Measurements from ENCODE around the gene GALNTL6.

GALNTL6 gene

DNA sequence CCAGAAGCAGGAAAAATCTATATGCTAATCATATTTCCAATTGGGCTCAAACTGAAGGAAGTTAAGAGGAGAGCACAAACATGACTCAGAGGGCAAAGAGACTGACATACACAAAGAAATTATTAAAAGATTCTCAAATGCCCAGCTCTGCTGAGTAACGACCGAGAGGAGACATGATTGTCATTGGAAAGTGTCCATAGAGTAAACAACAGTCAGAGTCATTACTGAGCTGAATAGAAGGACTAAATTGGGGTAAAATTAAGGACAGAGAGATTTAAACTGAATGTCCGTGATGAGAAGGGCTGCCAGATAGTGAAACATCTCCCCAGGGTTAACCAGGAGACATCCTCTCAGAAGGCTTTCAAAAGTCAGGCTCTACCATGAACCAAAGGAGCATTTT is 1244.2 kb downstream of the GALNTL6 start:
- H3K27ac Mint-ChIP-seq = no peak overlapping the region
- H3K9me3 Mint-ChIP-seq = no peaks in the 10 kb centered on the region
- no peaks in the 10 kb centered on the region for H3K4me1 Mint-ChIP-seq (ENCODE audit: low read depth)
- peaks cover 6% of the 10 kb centered on the region for H3K27me3 Mint-ChIP-seq (ENCODE audit: low read depth)
- no peak for DNase-seq (ENCODE audit: low spot score)
- no peak overlapping the region for H3K4me3 Mint-ChIP-seq
- no peaks in the 10 kb centered on the region for H3K36me3 Mint-ChIP-seq (ENCODE audit: low read depth)

- no peaks in the 10 kb centered on the region for H3K4me1 Mint-ChIP-seq (ENCODE audit: low read depth)
- no peaks in the 10 kb centered on the region for H3K9me3 Mint-ChIP-seq
These were observed 1244.7 kb downstream of the GALNTL6 start for GRCh38 chr4:173057901-173058300.

GRCh38 chr4:173061160-173061559 is 1248.0 kb downstream of the GALNTL6 start:
- Mint-ChIP-seq H3K27ac (no peak overlapping the region), H3K27me3 (ENCODE audit: low read depth) (peaks cover 7% of the 10 kb centered on the region), H3K4me1 (ENCODE audit: low read depth) (no peaks in the 10 kb centered on the region), H3K4me3 (no peak overlapping the region), H3K36me3 (ENCODE audit: low read depth) (no peaks in the 10 kb centered on the region), H3K9me3 (no peaks in the 10 kb centered on the region)
- no peak for DNase-seq (ENCODE audit: low spot score)

More at GRCh38 chr4:173057901-173058300, 1244.7 kb downstream of the GALNTL6 start:
- DNase-seq (ENCODE audit: low spot score) = no peak
- Mint-ChIP-seq H3K27ac (no peak overlapping the region), H3K36me3 (ENCODE audit: low read depth) (no peaks in the 10 kb centered on the region), H3K27me3 (ENCODE audit: low read depth) (peaks cover 6% of the 10 kb centered on the region), H3K4me3 (no peak overlapping the region)

DNA sequence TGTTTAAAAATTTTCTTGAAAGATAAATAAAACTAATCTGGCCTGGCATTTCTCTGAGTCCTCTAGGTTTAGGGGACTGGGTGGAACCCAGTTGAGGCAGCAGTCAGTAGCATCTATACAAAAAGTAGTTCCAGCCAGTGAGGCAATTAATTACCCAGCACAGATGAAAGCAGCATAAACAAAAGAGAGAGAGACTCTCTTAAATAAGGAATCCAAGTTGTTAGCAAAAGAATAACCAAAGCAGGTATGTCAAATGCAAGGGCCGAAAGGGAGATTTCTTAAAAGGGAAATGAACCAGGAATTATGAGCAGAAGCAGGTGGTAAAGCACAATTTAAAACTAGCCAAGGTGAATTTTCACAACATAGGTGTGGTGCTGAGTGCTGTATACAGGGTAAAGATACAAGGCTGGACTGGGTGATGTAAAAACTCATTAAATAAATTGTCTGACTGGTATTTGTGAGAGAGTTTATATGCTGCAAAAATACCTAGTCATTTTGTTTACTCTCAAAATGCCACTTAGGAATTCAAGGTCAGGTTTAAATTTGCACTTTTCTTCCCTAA is 1260.8 kb downstream of the GALNTL6 start:
- peaks cover 6% of the 10 kb centered on the region for H3K9me3 Mint-ChIP-seq
- no peaks in the 10 kb centered on the region for H3K27me3 Mint-ChIP-seq (ENCODE audit: low read depth)
- H3K4me1 Mint-ChIP-seq (ENCODE audit: low read depth) = no peaks in the 10 kb centered on the region
- no peak for DNase-seq (ENCODE audit: low spot score)
- no peak overlapping the region for H3K27ac Mint-ChIP-seq
- no peaks in the 10 kb centered on the region for H3K36me3 Mint-ChIP-seq (ENCODE audit: low read depth)
- no peak overlapping the region for H3K4me3 Mint-ChIP-seq

GRCh38 chr4:173074501-173074946 is 1261.3 kb downstream of the GALNTL6 start:
- Mint-ChIP-seq H3K9me3 (peaks cover 6% of the 10 kb centered on the region), H3K27ac (no peak overlapping the region), H3K4me3 (no peak overlapping the region), H3K27me3 (ENCODE audit: low read depth) (no peaks in the 10 kb centered on the region), H3K4me1 (ENCODE audit: low read depth) (no peaks in the 10 kb centered on the region), H3K36me3 (ENCODE audit: low read depth) (no peaks in the 10 kb centered on the region)
- DNase-seq (ENCODE audit: low spot score) = no peak

DNA sequence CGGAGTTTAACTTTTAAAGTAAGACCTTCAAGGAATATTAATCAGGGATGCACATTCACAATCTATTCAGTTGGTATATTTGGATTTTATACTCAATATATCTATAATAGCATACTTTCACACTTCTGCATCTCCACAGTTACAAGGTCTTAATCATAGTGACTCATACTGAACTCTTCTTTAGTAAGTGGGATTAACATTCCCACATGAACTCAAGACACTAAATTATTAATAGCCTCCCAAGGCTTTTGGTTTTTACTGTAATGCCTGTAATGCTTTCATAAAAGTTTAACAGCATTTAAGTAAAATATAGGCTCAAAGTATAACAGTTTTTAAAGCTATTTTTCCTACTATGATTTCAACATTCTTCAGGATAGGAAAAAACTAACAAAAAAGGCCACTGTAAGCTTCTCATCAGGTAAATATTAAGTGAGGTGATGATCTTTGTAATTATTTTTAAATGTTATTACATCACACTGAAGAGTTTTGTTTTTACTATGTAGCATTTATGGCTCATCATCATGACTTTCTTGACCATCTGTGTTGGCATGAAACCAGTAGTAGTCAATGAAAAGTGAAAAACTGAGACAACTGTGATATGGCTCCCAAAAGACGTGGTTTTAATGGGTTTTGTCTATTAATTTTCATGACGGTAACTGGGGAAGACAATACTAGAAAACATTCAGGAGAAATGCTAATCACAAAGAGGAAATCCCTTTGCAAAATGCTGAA is 1263.9 kb downstream of the GALNTL6 start:
- no peaks in the 10 kb centered on the region for H3K36me3 Mint-ChIP-seq (ENCODE audit: low read depth)
- no peak overlapping the region for H3K27ac Mint-ChIP-seq
- H3K4me3 Mint-ChIP-seq = no peak overlapping the region
- no peak for DNase-seq (ENCODE audit: low spot score)
- peaks cover 2% of the 10 kb centered on the region for H3K27me3 Mint-ChIP-seq (ENCODE audit: low read depth)
- H3K4me1 Mint-ChIP-seq (ENCODE audit: low read depth) = no peaks in the 10 kb centered on the region
- peaks cover 6% of the 10 kb centered on the region for H3K9me3 Mint-ChIP-seq

DNA sequence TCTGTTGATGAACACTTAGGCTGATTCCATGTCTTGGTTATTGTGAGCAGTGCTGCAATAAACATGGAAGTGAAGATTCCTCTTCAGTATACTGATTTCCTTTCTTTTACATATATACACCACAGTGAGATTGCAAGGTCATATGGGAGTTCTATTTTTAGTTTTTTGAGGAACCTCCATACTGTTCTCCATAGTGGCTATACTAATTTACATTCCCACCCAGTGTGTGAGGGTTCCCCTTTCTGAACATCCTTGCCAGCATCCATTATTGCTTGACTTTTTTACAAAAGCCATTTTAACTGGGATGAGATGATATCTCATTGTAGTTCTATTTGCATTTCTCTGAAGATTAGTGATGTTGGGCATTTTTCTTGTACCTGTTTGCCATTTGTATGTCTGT is 1274.9 kb downstream of the GALNTL6 start:
- no peaks in the 10 kb centered on the region for H3K9me3 Mint-ChIP-seq
- no peak for DNase-seq (ENCODE audit: low spot score)
- no peak overlapping the region for H3K27ac Mint-ChIP-seq
- H3K27me3 Mint-ChIP-seq (ENCODE audit: low read depth) = no peaks in the 10 kb centered on the region
- no peaks in the 10 kb centered on the region for H3K4me1 Mint-ChIP-seq (ENCODE audit: low read depth)
- H3K4me3 Mint-ChIP-seq = no peak overlapping the region
- no peaks in the 10 kb centered on the region for H3K36me3 Mint-ChIP-seq (ENCODE audit: low read depth)

Measured in T-helper 2 cell treated with Interferon-gamma antibody and Interleukin-4, amounts not matched to agents 5 μg/mL and 100 μg/mL, for 36 hours (primary cell).